GM18517 (cell line): ENCODE data around the gene TAF6.

ENCODE experiments used
- ATAC-seq: cut with Tn5 transposase; IDR thresholded peaks from one replicate; pipeline ENCODE4 v1.9.1; 2021; ENCODE audit warnings: mild to moderate bottlenecking, moderate library complexity; ENCODE audit not compliant: unreplicated experiment

TAF6 gene

GRCh38 chr7:100119072-100119969, at the start of gene TAF6, which contains the start of gene CNPY4:
TAF6 (minus strand) TSS chr7:100119358; CDS start chr7:100114209, 5,149 bp downstream.
CNPY4 (plus strand) TSS chr7:100119634; CDS start chr7:100119745, 111 bp downstream.
- peak; percentile 68 for ATAC-seq

GRCh38 chr7:100167912-100168323, 48.8 kb upstream of the TAF6 start:
- ATAC-seq: no peak

- no peak for ATAC-seq
These were observed 48.1 kb upstream of the TAF6 start for GRCh38 chr7:100166970-100167911.

GRCh38 chr7:100166317-100166940, 47.3 kb upstream of the TAF6 start:
- no peak for ATAC-seq

GRCh38 chr7:100163871-100164270, 44.7 kb upstream of the TAF6 start:
- no peak for ATAC-seq

DNA sequence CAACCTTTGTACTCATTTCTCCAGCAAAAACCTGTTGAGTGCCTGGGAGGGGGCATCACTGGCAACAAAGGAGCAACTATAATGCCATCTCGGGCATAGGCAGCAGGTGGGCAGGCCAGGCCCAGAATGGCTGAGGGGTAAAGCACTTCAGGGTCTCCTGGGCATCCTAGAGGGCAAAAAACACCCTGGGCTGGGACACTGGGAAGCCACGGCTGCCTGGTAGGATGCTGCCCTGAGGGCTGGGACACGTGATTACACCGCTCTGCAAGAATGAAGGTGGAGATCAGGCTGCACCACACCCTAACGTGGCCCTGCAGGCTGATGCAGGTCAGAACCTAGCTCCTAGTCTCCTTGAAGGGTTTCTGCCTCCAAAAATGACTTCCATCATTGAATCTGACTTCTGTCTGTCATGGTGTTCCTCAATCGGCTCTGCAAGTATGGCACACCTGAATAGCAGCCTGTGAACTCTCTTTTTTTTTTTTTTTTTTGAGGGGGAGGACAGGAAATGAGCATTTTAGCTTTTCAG, 43.9 kb upstream of the TAF6 start:
- no peak for ATAC-seq

DNA sequence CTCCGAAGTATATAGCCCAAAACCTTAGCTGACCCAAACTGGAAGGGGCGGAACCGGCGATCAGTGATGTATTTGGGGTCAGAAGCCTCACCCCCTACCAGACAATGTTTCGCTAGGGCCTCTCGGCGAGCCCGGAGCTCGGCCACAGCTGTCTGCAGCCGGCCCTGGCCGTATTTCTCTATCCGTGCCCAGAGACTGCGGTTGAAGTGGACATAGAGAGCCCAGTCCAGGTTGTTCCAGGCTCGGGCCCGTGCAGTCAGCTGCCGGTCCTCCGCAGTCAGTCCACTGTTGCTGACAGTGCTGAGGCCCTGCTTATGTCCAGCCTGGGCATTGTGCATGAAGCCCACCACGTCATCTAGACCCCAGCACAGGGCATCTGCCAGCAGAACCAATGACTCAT, 40.9 kb upstream of the TAF6 start:
- no peak for ATAC-seq

GRCh38 chr7:100159099-100159623, 40.0 kb upstream of the TAF6 start:
- ATAC-seq: no peak

- ATAC-seq: peak; percentile 70
These were observed 39.3 kb upstream of the TAF6 start, which contains the start of gene TRAPPC14 for GRCh38 chr7:100158229-100159098. TRAPPC14 (minus strand) TSS chr7:100158723; CDS start chr7:100158499, 224 bp downstream.

DNA sequence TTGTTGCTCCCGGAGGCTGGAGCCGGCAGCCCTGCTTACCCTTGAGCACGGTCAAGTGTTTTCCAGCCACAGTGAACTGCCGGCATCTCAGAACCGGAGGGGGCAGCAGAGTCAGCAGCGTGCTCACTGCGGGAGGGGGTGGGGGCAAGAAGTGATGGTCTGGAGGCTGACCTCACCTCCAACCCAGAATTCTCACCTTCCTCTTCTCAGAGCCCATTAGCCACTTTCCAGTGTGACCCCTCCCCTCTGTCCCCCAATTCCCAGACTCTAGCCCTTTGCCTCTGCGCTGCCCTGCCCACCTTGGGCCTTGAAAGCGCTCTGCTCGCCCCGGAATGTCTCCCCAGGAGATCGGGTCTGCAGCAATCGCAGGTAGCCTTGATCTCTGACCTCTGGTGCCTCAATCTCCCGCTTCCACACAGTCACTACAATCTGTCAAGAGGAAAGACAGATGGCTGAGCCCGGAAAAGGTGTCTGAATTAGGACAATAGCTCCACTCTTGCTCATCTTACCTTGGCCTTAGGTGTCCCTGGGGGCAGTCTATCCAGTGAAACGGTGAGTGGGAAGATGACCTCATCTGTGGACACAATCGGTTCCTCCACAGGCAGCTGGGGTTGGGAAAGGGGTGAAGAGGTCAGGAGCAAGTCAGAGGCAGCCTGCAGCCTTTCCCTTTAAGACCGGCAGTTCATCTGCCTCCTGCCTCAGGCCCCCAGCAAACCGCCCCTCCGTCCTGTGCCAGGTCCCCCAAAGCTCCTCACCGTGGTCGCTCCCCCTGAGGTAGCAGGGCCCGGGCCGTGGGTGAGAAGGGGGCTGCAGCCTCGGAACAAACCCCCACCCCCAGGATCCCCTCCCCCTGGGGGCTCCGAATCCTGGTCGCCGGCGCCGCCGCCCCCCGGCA, 38.4 kb upstream of the TAF6 start:
- ATAC-seq: no peak

DNA sequence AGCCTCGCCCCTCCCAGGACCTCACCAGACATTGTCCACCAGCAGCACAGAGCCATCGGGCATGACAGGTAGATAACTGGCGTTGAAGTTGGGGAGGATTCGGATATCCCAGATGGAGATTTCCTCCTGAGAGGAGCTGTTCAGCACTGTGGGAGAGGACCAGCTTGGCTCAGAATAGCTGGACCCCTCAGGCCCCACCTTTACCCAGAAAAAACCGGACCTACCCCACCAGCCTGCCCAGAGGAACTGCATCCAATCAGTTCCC, 37.8 kb upstream of the TAF6 start:
- no peak for ATAC-seq

- ATAC-seq: no peak
These were observed 37.3 kb upstream of the TAF6 start for GRCh38 chr7:100156331-100157068.

- no peak for ATAC-seq
These were observed 36.6 kb upstream of the TAF6 start for GRCh38 chr7:100155553-100156317.

DNA sequence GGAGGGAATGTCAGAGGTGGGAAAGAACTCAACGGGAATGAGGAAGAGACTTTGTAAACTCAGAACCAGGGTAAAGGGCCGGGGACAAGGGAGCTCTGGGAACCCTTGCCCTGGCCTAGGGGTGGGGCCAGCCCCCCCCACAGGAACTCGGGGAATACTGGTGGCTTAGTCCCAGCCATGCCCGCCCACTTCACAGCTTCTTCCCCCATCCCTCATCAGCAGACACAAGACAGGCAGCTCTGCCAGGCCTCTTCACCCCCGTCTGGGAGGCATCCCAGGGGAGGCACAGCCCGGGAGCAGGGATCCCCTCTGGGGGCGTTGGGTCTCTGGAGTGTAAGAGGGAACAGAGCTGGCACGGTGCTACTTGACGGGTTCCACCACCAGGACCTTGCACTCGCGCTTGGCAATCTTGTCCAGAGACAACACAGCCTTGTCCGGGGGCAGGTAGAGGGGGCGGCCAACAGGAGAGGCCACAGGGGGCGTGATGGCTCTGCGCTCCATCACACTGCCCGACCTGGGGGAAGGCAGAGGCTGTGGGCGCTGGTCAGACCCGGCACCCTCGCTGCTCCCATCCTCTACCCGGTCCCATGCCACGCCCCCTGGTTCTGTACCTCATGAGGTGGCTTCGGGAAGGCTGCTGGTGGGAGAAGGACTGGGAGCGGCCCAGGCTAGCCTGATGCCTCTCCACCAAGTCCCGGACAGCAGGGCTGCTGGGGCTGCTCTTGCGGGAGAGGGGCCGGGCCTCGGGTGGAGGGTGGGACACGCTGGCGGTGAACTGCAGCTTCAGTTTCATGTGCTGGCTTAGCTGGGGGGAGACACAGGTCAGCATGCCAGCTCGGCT, 35.7 kb upstream of the TAF6 start:
- no peak for ATAC-seq

GRCh38 chr7:100153708-100154535, 34.8 kb upstream of the TAF6 start:
- no peak for ATAC-seq
